H1 (cell line): Measurements from ENCODE around the gene HPS3. TPM values are rescaled to one million over a fixed set of nuclear protein-coding genes. Genes with fewer than 3 reads are reported as not detected.

ENCODE experiments used
- CTCF ChIA-PET: fragments of 300-600 bp; sonication (Branson Sonifier 250); formaldehyde crosslinking; loops from one replicate; lab custom pipeline; 2021; ENCODE audit not compliant: partially characterized antibody; lab: Charles Lee
- POLR2A ChIA-PET: fragments of 300-600 bp; sonication (Branson Sonifier 250); formaldehyde crosslinking; loops from one replicate; lab custom pipeline; 2021; ENCODE audit warnings: inconsistent platforms; ENCODE audit not compliant: partially characterized antibody; lab: Charles Lee
- DNase-seq, 2 experiments: peaks; one replicate each; pipeline versions ENCODE4 v3.0.0 to v3.0.0-alpha.2; 2010 to 2022; ENCODE audit warnings: low spot score in 2 of 2, low read depth in 1 of 2, mixed read lengths in 1 of 2
- FAIRE-seq: peaks from 2 replicates; lab custom pipeline; 2011; peaks lifted over from hg19 to GRCh38; lab: Jason Lieb, UNC
- H2AFZ ChIP-seq: 2 replicates; pipeline ENCODE4 v1.8.1; 2012; ENCODE audit warnings: low read length, inconsistent platforms
- H2AK5ac ChIP-seq: 2 replicates; pipeline ENCODE4 v1.6.1; 2013; ENCODE audit warnings: low read depth, low read length
- H2BK120ac ChIP-seq: replicated peaks from 2 replicates; pipeline ENCODE3; 2013; ENCODE audit warnings: low read depth, low read length, inconsistent platforms
- H2BK12ac ChIP-seq: 2 replicates; pipeline ENCODE4 v1.6.1; 2013; ENCODE audit warnings: low read depth, low read length
- H2BK15ac ChIP-seq: 2 replicates; pipeline ENCODE4 v1.6.1; 2013; ENCODE audit warnings: low read length
- H2BK20ac ChIP-seq: 2 replicates; pipeline ENCODE4 v1.6.1; 2013; ENCODE audit warnings: low read length
- H2BK5ac ChIP-seq: 2 replicates; pipeline ENCODE4 v1.6.1; 2013; ENCODE audit warnings: low read depth, low read length
- H3K14ac ChIP-seq: 2 replicates; pipeline ENCODE4 v1.6.1; 2013; ENCODE audit warnings: inconsistent platforms; ENCODE audit not compliant: insufficient read length
- H3K18ac ChIP-seq: 2 replicates; pipeline ENCODE4 v1.6.1; 2013; ENCODE audit warnings: low read length; ENCODE audit errors: extremely low read depth
- H3K23ac ChIP-seq: 2 replicates; pipeline ENCODE4 v1.6.1; 2013; ENCODE audit warnings: inconsistent platforms; ENCODE audit not compliant: insufficient read length
- H3K23me2 ChIP-seq: 2 replicates; pipeline ENCODE4 v1.6.1; 2013; ENCODE audit warnings: low read depth, low read length
- H3K27ac ChIP-seq: 2 replicates; pipeline ENCODE4 v1.6.1; 2011; ENCODE audit warnings: low read depth, low read length, inconsistent platforms
- H3K27me3 ChIP-seq, 4 experiments: replicated peaks in 1 of 4; 1 replicate in 1 of 4; 2 replicates in 3 of 4; pipeline versions ENCODE4 v1.6.1 to v1.8.1; 2011 to 2013; ENCODE audit warnings: low read length in 3 of 4, mild to moderate bottlenecking in 3 of 4, inconsistent platforms in 2 of 4, mixed read lengths in 2 of 4, moderate library complexity in 1 of 4; ENCODE audit not compliant: control insufficient read depth in 3 of 4, insufficient read depth in 3 of 4; ENCODE audit errors: extremely low read depth in 1 of 4
- H3K36me3 ChIP-seq, 4 experiments: 2 replicates each; pipeline versions ENCODE4 v1.6.1 to v1.8.1; 2011 to 2013; ENCODE audit warnings: mild to moderate bottlenecking in 4 of 4, low read length in 3 of 4, moderate library complexity in 2 of 4, control low read depth in 1 of 4, inconsistent platforms in 1 of 4; ENCODE audit not compliant: insufficient read depth in 4 of 4, control insufficient read depth in 2 of 4
- H3K4ac ChIP-seq: replicated peaks from 2 replicates; pipeline ENCODE3; 2013; ENCODE audit warnings: low read length, low read depth, mixed read lengths, inconsistent platforms; ENCODE audit not compliant: insufficient read length
- H3K4me1 ChIP-seq, 4 experiments: replicated peaks in 1 of 4; 1 replicate in 1 of 4; 2 replicates in 3 of 4; pipeline versions ENCODE4 v1.6.1 to v1.8.1; 2011 to 2013; ENCODE audit warnings: low read length in 3 of 4, inconsistent platforms in 2 of 4, mixed read lengths in 1 of 4; ENCODE audit not compliant: insufficient read depth in 4 of 4, control insufficient read depth in 3 of 4
- H3K4me2 ChIP-seq, 2 experiments: 2 replicates each; pipeline versions ENCODE4 v1.6.1 to v1.8.1; 2011 to 2013; ENCODE audit warnings: low read depth in 2 of 2, low read length in 2 of 2, control low read depth in 1 of 2, inconsistent platforms in 1 of 2, mild to moderate bottlenecking in 1 of 2; ENCODE audit not compliant: insufficient read depth in 1 of 2
- H3K4me3 ChIP-seq, 4 experiments: fragments of 200-600, 300-600 bp in 1 of 4; sonication (generic), shearing (Covaris generic), sonication (Bioruptor Twin) in 1 of 4; 2 replicates each; pipeline versions ENCODE4 v1.5.1 to v1.8.1; 2011 to 2016; ENCODE audit warnings: low read length in 4 of 4, low read depth in 3 of 4, control low read depth in 2 of 4, inconsistent platforms in 2 of 4, mild to moderate bottlenecking in 2 of 4, mixed read lengths in 1 of 4, moderate library complexity in 1 of 4; ENCODE audit not compliant: insufficient read depth in 2 of 4; ENCODE audit errors: extremely low read depth in 1 of 4
- H3K56ac ChIP-seq: replicated peaks from 2 replicates; pipeline ENCODE3; 2013; ENCODE audit warnings: low read depth, mild to moderate bottlenecking, mixed read lengths, low read length, inconsistent platforms; ENCODE audit not compliant: insufficient read length
- H3K79me1 ChIP-seq: 2 replicates; pipeline ENCODE4 v1.6.1; 2013; ENCODE audit warnings: low read depth, low read length, control low read depth
- H3K79me2 ChIP-seq, 2 experiments: 2 replicates each; pipeline versions ENCODE4 v1.6.1 to v1.8.1; 2012 to 2013; ENCODE audit warnings: low read length in 2 of 2, mild to moderate bottlenecking in 2 of 2, inconsistent platforms in 1 of 2; ENCODE audit not compliant: insufficient read depth in 2 of 2, control insufficient read depth in 1 of 2
- H3K9ac ChIP-seq, 4 experiments: replicated peaks in 1 of 4; 1 replicate in 1 of 4; 2 replicates in 3 of 4; pipeline versions ENCODE4 v1.6.1 to v1.8.1; 2011 to 2013; ENCODE audit warnings: low read depth in 3 of 4, low read length in 3 of 4, control low read depth in 2 of 4, mild to moderate bottlenecking in 2 of 4, moderate library complexity in 2 of 4, inconsistent platforms in 1 of 4; ENCODE audit errors: extremely low read depth in 1 of 4
- H3K9me3 ChIP-seq, 2 experiments: 2 replicates each; pipeline versions ENCODE4 v1.6.1 to v1.8.1; 2012 to 2013; ENCODE audit warnings: mild to moderate bottlenecking in 2 of 2, moderate library complexity in 2 of 2, control low read depth in 1 of 2, inconsistent platforms in 1 of 2, low read depth in 1 of 2, low read length in 1 of 2, mixed read lengths in 1 of 2; ENCODE audit not compliant: insufficient read depth in 2 of 2
- H4K20me1 ChIP-seq, 2 experiments: replicated peaks in 1 of 2; 2 replicates each; pipeline versions ENCODE3 to v1.8.1; 2011 to 2013; ENCODE audit warnings: inconsistent platforms in 2 of 2, low read length in 2 of 2, mild to moderate bottlenecking in 1 of 2; ENCODE audit not compliant: insufficient read depth in 2 of 2, control insufficient read depth in 1 of 2
- H4K5ac ChIP-seq: 2 replicates; pipeline ENCODE4 v1.6.1; 2013; ENCODE audit warnings: low read length, low read depth, mixed read lengths, inconsistent platforms; ENCODE audit not compliant: insufficient read length
- H4K8ac ChIP-seq: 2 replicates; pipeline ENCODE4 v1.8.0; 2013; ENCODE audit warnings: mild to moderate bottlenecking, moderate library complexity, low read length, inconsistent platforms; ENCODE audit not compliant: insufficient read depth; ENCODE audit errors: extremely low read depth
- H4K91ac ChIP-seq: replicated peaks from 2 replicates; pipeline ENCODE3; 2013; ENCODE audit warnings: low read length, mixed read lengths, inconsistent platforms; ENCODE audit not compliant: insufficient read length
- BCL11A ChIP-seq, 2 experiments: IDR thresholded peaks; one replicate each; pipeline ENCODE4 v1.6.1; 2011; ENCODE audit warnings: low read depth in 2 of 2, low read length in 2 of 2, mild to moderate bottlenecking in 2 of 2
- EZH2 ChIP-seq: fragments of 200-600 bp; sonication (generic); IDR thresholded peaks from 2 replicates; pipeline ENCODE4 v1.7.1; 2012; ENCODE audit warnings: low read depth, mild to moderate bottlenecking, moderate library complexity, low read length, inconsistent platforms; ENCODE audit not compliant: severe bottlenecking
- FOSL1 ChIP-seq: IDR thresholded peaks from 2 replicates; pipeline ENCODE4 v1.6.1; 2011; ENCODE audit warnings: mild to moderate bottlenecking, low read depth, low read length, moderate library complexity; ENCODE audit not compliant: insufficient read depth
- NANOG ChIP-seq: IDR thresholded peaks from 2 replicates; pipeline ENCODE4 v1.6.1; 2011; ENCODE audit warnings: low read length, low read depth, mild to moderate bottlenecking, inconsistent platforms; ENCODE audit not compliant: insufficient read depth, poor library complexity, severe bottlenecking
- POLR2A ChIP-seq, 2 experiments: IDR thresholded peaks; 1 replicate in 1 of 2; 2 replicates in 1 of 2; pipeline ENCODE4 v1.6.1; 2011; ENCODE audit warnings: low read depth in 2 of 2, low read length in 2 of 2, mild to moderate bottlenecking in 2 of 2; ENCODE audit errors: control extremely low read depth in 1 of 2
- POLR2AphosphoS5 ChIP-seq: IDR thresholded peaks from 2 replicates; pipeline ENCODE4 v1.6.1; 2011; ENCODE audit warnings: low read depth, low read length
- WGBS, 2 experiments: shearing (Covaris generic) in 1 of 2; methylation state at CpG; one replicate each; pipeline versions ENCODE4 v1.1.6 to v1.1.7; 2013 to 2015; ENCODE audit warnings: low lambda C conversion rate in 2 of 2, mixed read lengths in 2 of 2, inconsistent platforms in 1 of 2, low coverage in 1 of 2, missing lambda C conversion rate in 1 of 2; ENCODE audit not compliant: insufficient replicate concordance in 2 of 2, insufficient coverage in 1 of 2, insufficient read length in 1 of 2; ENCODE audit errors: extremely low coverage in 1 of 2, missing lambda C conversion rate in 1 of 2; 5-methylcytosine and 5-hydroxymethylcytosine counted together
- polyA plus RNA-seq, 7 experiments: library from polyadenylated mRNA; depleted of rRNA in 3 of 7; stranded (reverse) in 5 of 7; unstranded in 2 of 7; fragments of >200 nt in 5 of 7; fragments of 200-250 nt in 2 of 7; gene quantifications; 1 replicate in 5 of 7; 2 replicates in 1 of 7; 4 replicates in 1 of 7; pipeline versions ENCODE4 v1.2.1 to v1.2.3, GENCODE V29; 2011 to 2013; ENCODE audit warnings: missing spikeins in 2 of 7, mixed read lengths in 2 of 7
- total RNA-seq: library from RNA; stranded (reverse); fragmentation: NEBNext Ultra II Directional; extraction: Animal tissue kit (Norgen Biotek cat#: 25700); gene quantifications from 2 replicates; pipeline ENCODE4 v1.2.1, GENCODE V29; 2021

The HPS3 gene
- total and polyA plus RNA-seq, 2 of the 8 experiments (the other 6 are each of a cell fraction or from before 2014, with no cell fraction given), result 23.7 to 48.7 TPM

- no peak overlapping the region for H3K18ac ChIP-seq
- no peak overlapping the region for H3K4me2 ChIP-seq
- H2BK120ac ChIP-seq, result no peak overlapping the region
- no peak overlapping the region for H3K4me3 ChIP-seq
- no peak for TF ChIP-seq BCL11A (IDR thresholded peaks at IDR 0.05; ENCODE audit: low read depth in 2 of 2, low read length in 2 of 2)
- TF ChIP-seq EZH2, result no peak
- no peak for TF ChIP-seq FOSL1
- no peak for TF ChIP-seq POLR2AphosphoS5
- no peak for TF ChIP-seq NANOG
- TF ChIP-seq POLR2A (IDR thresholded peaks at IDR 0.05; ENCODE audit: control extremely low read depth in 1 of 2, low read depth in 2 of 2, low read length in 2 of 2), result no peak
- H4K8ac ChIP-seq, result no peak overlapping the region
- no peak overlapping the region for H3K14ac ChIP-seq
- no peak overlapping the region for H3K23ac ChIP-seq
- no peak overlapping the region for H3K27ac ChIP-seq
- no peak overlapping the region for H3K4ac ChIP-seq
- no peak overlapping the region for H2BK5ac ChIP-seq
- peaks cover 2 to 7% of the 10 kb centered on the region in 2 experiments for H4K20me1 ChIP-seq
- H3K36me3 ChIP-seq, result peaks cover 0 to 33% (median 3%) of the 10 kb centered on the region in 4 experiments; a peak in 5 of 8 replicates
- WGBS, 2 experiments, result 71% methylated on average over 2 of the region's 2 CpGs; no CpG with 5 or more reads in 1 of the 2 experiments
- no peak overlapping the region for H2AK5ac ChIP-seq
- no peak overlapping the region for H4K91ac ChIP-seq
- H3K27me3 ChIP-seq, result no peaks in the 10 kb centered on the region
- no peak overlapping the region for H2BK20ac ChIP-seq
- peaks cover 0 to 69% of the 10 kb centered on the region in 2 experiments for H3K79me2 ChIP-seq
- ChIA-PET CTCF (interaction anchor here (1.4 to 1.7 kb wide), 2 partner anchors 39 to 125 kb away, joined by 4 read pairs; no protein-coding TSS in a partner anchor), POLR2A (no interaction called here)
- FAIRE-seq (no peak), DNase-seq (no peak)
- no peaks in the 10 kb centered on the region for H3K9me3 ChIP-seq
- peaks cover 2% of the 10 kb centered on the region for H3K79me1 ChIP-seq
- no peak overlapping the region for H4K5ac ChIP-seq
- H3K4me1 ChIP-seq, result peaks cover 0 to 2% (median under 1%) of the 10 kb centered on the region in 4 experiments; a peak in 3 of 7 replicates
- H2AFZ ChIP-seq, result no peak overlapping the region
- H2BK12ac ChIP-seq, result no peak overlapping the region
- no peak overlapping the region for H2BK15ac ChIP-seq
- no peak overlapping the region for H3K56ac ChIP-seq
- H3K23me2 ChIP-seq, result peaks cover 3% of the 10 kb centered on the region; the same call in 1 of the 2 replicates
- no peak overlapping the region for H3K9ac ChIP-seq
Observed at GRCh38 chr3:149080699-149081091, 48.7 kb upstream of the HPS3 start.
